Upper lobe of left lung (tissue), 6 donors: ENCODE results near the gene MRPL14. TPM values are rescaled to one million over a fixed set of nuclear protein-coding genes. Genes with fewer than 3 reads are reported as not detected.
A peak's percentile ranks its signal among the peaks of the same experiment; 100 is the strongest.

Experiments used
- ATAC-seq, 2 donors: fragments of 200-7000 bp; cut with Tn5 transposase; one replicate each; pipeline ENCODE4 v1.9.1; 2022; ENCODE audit warnings: mild to moderate bottlenecking in 2 of 2, moderate library complexity in 2 of 2; ENCODE audit not compliant: low FRiP score in 2 of 2
- DNase-seq, 2 donors: peaks; one replicate each; pipeline ENCODE4 v3.0.0-alpha.2; 2019 to 2020
- H3K27ac ChIP-seq, 4 donors: fragments of 200-600 bp; sonication (generic); one replicate each; pipeline ENCODE4 v1.5.1; 2016 to 2019
- H3K27me3 ChIP-seq, 4 donors: fragments of 200-600 bp; sonication (generic); one replicate each; pipeline ENCODE4 v1.5.1; 2017 to 2019
- H3K36me3 ChIP-seq, 4 donors: fragments of 200-600 bp; sonication (generic); one replicate each; pipeline ENCODE4 v1.5.1; 2016 to 2019
- H3K4me1 ChIP-seq, 4 donors: fragments of 200-600 bp; sonication (generic); one replicate each; pipeline ENCODE4 v1.5.1; 2018 to 2019
- H3K4me3 ChIP-seq, 4 donors: fragments of 200-600 bp; sonication (generic); one replicate each; pipeline ENCODE4 v1.5.1; 2017 to 2019; ENCODE audit warnings: mild to moderate bottlenecking in 2 of 4, moderate library complexity in 1 of 4
- H3K9me3 ChIP-seq, 4 donors: fragments of 200-600 bp; sonication (generic); one replicate each; pipeline ENCODE4 v1.5.1; 2018 to 2019
- EP300 ChIP-seq, 4 donors: sonication (generic); formaldehyde crosslinking; IDR thresholded peaks; one replicate each; pipeline ENCODE4 v1.5.1; 2017; ENCODE audit warnings: antibody characterized with exemption in 4 of 4, control low read depth in 2 of 4
- POLR2A ChIP-seq, 4 donors: fragments of 450-650 bp; IDR thresholded peaks; one replicate each; pipeline ENCODE4 v1.5.1; 2016 to 2017; ENCODE audit warnings: antibody characterized with exemption in 4 of 4, mild to moderate bottlenecking in 2 of 4
- POLR2AphosphoS5 ChIP-seq, 2 donors: sonication (generic); formaldehyde crosslinking; IDR thresholded peaks; one replicate each; pipeline ENCODE4 v1.5.1; 2017; ENCODE audit warnings: antibody characterized with exemption in 2 of 2
- WGBS, 2 donors: methylation state at CpG; one replicate each; pipeline ENCODE4 v1.1.5; 2017 to 2018; 5-methylcytosine and 5-hydroxymethylcytosine counted together
- total RNA-seq, 6 donors: library from RNA; depleted of rRNA in 4 of 6; stranded (reverse); fragments of >200 nt in 4 of 6; gene quantifications; one replicate each; pipeline versions ENCODE4 v1.1.0 to v1.2.1, GENCODE V29; 2016 to 2021
- TF ChIP-seq, protein P1 (sequence below), 6 experiments: fragments of 450-650 bp in 4 of 6; fragments of 200-600 bp in 2 of 6; sonication (generic) in 2 of 6; IDR thresholded peaks; one replicate each; pipeline ENCODE4 v1.5.1; 2016 to 2019; ENCODE audit warnings: antibody characterized with exemption in 6 of 6
- donor health status: DM: no; HTN: no; CAD: no; lungs with moderate emphysema.
- donor health status: DM: no; HTN: yes; CAD: no; lungs with severe emphysema.

The MRPL14 gene
- total RNA-seq, 6 donors from 2014 or later: 89.1 to 164 (median 97.7) TPM

GRCh38 chr6:44065443-44066140, 61.7 kb downstream of the MRPL14 start:
- Histone ChIP-seq H3K9me3 (no peaks in the 10 kb centered on the region), H3K27me3 (no peaks in the 10 kb centered on the region), H3K27ac (peak overlapping the region in 1 of 4 donors; percentile 65), H3K4me3 (no peak overlapping the region), H3K36me3 (no peaks in the 10 kb centered on the region), H3K4me1 (peaks cover 0 to 19% (median 8%) of the 10 kb centered on the region in 4 donors)
- ATAC-seq (no peak), DNase-seq (no peak)
- TF ChIP-seq EP300 (IDR thresholded peaks at IDR 0.05) (no peak), POLR2A (IDR thresholded peaks at IDR 0.05) (no peak), POLR2AphosphoS5 (IDR thresholded peaks at IDR 0.05) (no peak)
- TF ChIP-seq, protein P1, sequence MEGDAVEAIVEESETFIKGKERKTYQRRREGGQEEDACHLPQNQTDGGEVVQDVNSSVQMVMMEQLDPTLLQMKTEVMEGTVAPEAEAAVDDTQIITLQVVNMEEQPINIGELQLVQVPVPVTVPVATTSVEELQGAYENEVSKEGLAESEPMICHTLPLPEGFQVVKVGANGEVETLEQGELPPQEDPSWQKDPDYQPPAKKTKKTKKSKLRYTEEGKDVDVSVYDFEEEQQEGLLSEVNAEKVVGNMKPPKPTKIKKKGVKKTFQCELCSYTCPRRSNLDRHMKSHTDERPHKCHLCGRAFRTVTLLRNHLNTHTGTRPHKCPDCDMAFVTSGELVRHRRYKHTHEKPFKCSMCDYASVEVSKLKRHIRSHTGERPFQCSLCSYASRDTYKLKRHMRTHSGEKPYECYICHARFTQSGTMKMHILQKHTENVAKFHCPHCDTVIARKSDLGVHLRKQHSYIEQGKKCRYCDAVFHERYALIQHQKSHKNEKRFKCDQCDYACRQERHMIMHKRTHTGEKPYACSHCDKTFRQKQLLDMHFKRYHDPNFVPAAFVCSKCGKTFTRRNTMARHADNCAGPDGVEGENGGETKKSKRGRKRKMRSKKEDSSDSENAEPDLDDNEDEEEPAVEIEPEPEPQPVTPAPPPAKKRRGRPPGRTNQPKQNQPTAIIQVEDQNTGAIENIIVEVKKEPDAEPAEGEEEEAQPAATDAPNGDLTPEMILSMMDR (IDR thresholded peaks at IDR 0.05): no peak
- WGBS, 2 donors: 81 to 84% methylated on average over 8 to 13 of the region's 13 CpGs

- peaks cover 0 to 20% (median 8%) of the 10 kb centered on the region in 4 donors for H3K4me1 ChIP-seq
- no peak overlapping the region for H3K4me3 ChIP-seq
- no peaks in the 10 kb centered on the region for H3K36me3 ChIP-seq
- TF ChIP-seq POLR2AphosphoS5 (IDR thresholded peaks at IDR 0.05): no peak
- TF ChIP-seq, protein P1 (IDR thresholded peaks at IDR 0.05): no peak
- TF ChIP-seq POLR2A (IDR thresholded peaks at IDR 0.05): no peak
- no peak for TF ChIP-seq EP300 (IDR thresholded peaks at IDR 0.05)
- WGBS, 2 donors: 84 to 98% methylated on average over 3 of the region's 3 CpGs
- H3K27me3 ChIP-seq: no peaks in the 10 kb centered on the region
- peak overlapping the region in 2 of 4 donors; percentile 13 to 65 for H3K27ac ChIP-seq
- H3K9me3 ChIP-seq: no peaks in the 10 kb centered on the region
- ATAC-seq: no peak
- DNase-seq: no peak
These were observed 62.3 kb downstream of the MRPL14 start for GRCh38 chr6:44064948-44065272.

GRCh38 chr6:44064089-44064947, 62.9 kb downstream of the MRPL14 start:
- DNase-seq (peak in 1 of 2 donors; percentile 86), ATAC-seq (peak; percentile 71 to 92)
- no peaks in the 10 kb centered on the region for H3K36me3 ChIP-seq
- no peaks in the 10 kb centered on the region for H3K9me3 ChIP-seq
- H3K4me3 ChIP-seq: no peak overlapping the region
- WGBS, 2 donors: 67 to 76% methylated on average over 17 of the region's 17 CpGs
- H3K4me1 ChIP-seq: peaks cover 5 to 26% (median 13%) of the 10 kb centered on the region in 4 donors
- no peaks in the 10 kb centered on the region for H3K27me3 ChIP-seq
- TF ChIP-seq POLR2A (IDR thresholded peaks at IDR 0.05) (peak in 1 of 4 donors; percentile 73), POLR2AphosphoS5 (IDR thresholded peaks at IDR 0.05) (peak; percentile 55 to 85), EP300 (IDR thresholded peaks at IDR 0.05) (peak in 3 of 4 donors; percentile 44 to 81 (median 73))
- TF ChIP-seq, protein P1 (IDR thresholded peaks at IDR 0.05): no peak
- H3K27ac ChIP-seq: peak overlapping the region in 2 of 4 donors; percentile 40 to 65

- no peaks in the 10 kb centered on the region for H3K27me3 ChIP-seq
- ATAC-seq (no peak), DNase-seq (no peak)
- peak overlapping the region in 2 of 4 donors; percentile 40 to 65 for H3K27ac ChIP-seq
- TF ChIP-seq, protein P1 (IDR thresholded peaks at IDR 0.05): no peak
- TF ChIP-seq POLR2A (IDR thresholded peaks at IDR 0.05) (no peak), EP300 (IDR thresholded peaks at IDR 0.05) (no peak), POLR2AphosphoS5 (IDR thresholded peaks at IDR 0.05) (no peak)
- H3K4me1 ChIP-seq: peaks cover 12 to 33% (median 20%) of the 10 kb centered on the region in 4 donors
- H3K4me3 ChIP-seq: no peak overlapping the region
- no peaks in the 10 kb centered on the region for H3K36me3 ChIP-seq
- no peaks in the 10 kb centered on the region for H3K9me3 ChIP-seq
- WGBS, 2 donors: 93 to 94% methylated on average over 3 of the region's 3 CpGs
These were observed 63.6 kb downstream of the MRPL14 start for GRCh38 chr6:44063561-44064059.

Other genes with a start within 250 kb of the MRPL14 start
- gene TMEM63B, start 102 bp upstream of the MRPL14 start, total RNA-seq: 100 to 1,000 TPM in 4 of 6 donors, 10 to 100 TPM in 2; 89.8 to 198 (median 128) TPM
- gene CAPN11, start 31.4 kb upstream of the MRPL14 start, total RNA-seq: under 1 TPM in 4 of 6 donors, not detected in 2; 0.30 to 0.81 (median 0.52) TPM
- under 1 TPM in 1 of 6 donors, not detected in 5; 0.46 TPM for gene MYMX, start 89.5 kb upstream of the MRPL14 start, total RNA-seq
- gene SLC29A1, start 96.1 kb upstream of the MRPL14 start, total RNA-seq: 10 to 100 TPM; 38.3 to 93.2 (median 45.8) TPM
- gene HSP90AB1, start 119.6 kb upstream of the MRPL14 start, total RNA-seq: 100 to 1,000 TPM; 175 to 656 (median 471) TPM
- gene SLC35B2, start 130.1 kb upstream of the MRPL14 start, total RNA-seq: 10 to 100 TPM; 14.6 to 44.8 (median 29.8) TPM
- 10 to 100 TPM in 5 of 6 donors, 1 to 10 TPM in 1; 7.8 to 27.0 (median 13.6) TPM for gene NFKBIE, start 138.1 kb upstream of the MRPL14 start, total RNA-seq
- not detected for gene TMEM151B, start 143.0 kb upstream of the MRPL14 start, total RNA-seq
- gene AARS2, start 185.9 kb upstream of the MRPL14 start, total RNA-seq: 10 to 100 TPM; 11.1 to 23.0 (median 12.0) TPM
- 1 to 10 TPM in 2 of 6 donors, under 1 TPM in 1, not detected in 3; 0.91 to 2.2 (median 1.6) TPM for gene SPATS1, start 215.2 kb upstream of the MRPL14 start, total RNA-seq